CD4-positive, CD25-positive, alpha-beta regulatory T cell (primary cell): ENCODE measurements around the gene STX8. TPM values are rescaled to one million over a fixed set of nuclear protein-coding genes. Genes with fewer than 3 reads are reported as not detected.

Experiments
- ATAC-seq, 2 donors: fragments of 150-1000 bp; cut with Tn5 transposase; one replicate each; pipeline ENCODE4 v1.10.0; 2021; ENCODE audit warnings: low read depth in 2 of 2, moderate number of reproducible peaks in 2 of 2, moderate library complexity in 1 of 2
- DNase-seq, 3 donors: peaks; one replicate each; pipeline versions ENCODE4 v3.0.0 to v3.0.0-alpha.2; 2012 to 2022; ENCODE audit warnings: mixed read lengths in 1 of 3
- H3K27ac ChIP-seq: one replicate; pipeline ENCODE4 v1.7.0; 2013; ENCODE audit warnings: mild to moderate bottlenecking, low read length; ENCODE audit not compliant: insufficient read depth, poor library complexity, severe bottlenecking
- H3K27me3 ChIP-seq: one replicate; pipeline ENCODE4 v1.7.0; 2013; ENCODE audit warnings: low read length; ENCODE audit not compliant: control insufficient read depth, insufficient read depth
- H3K36me3 ChIP-seq: one replicate; pipeline ENCODE4 v1.7.0; 2013; ENCODE audit warnings: mild to moderate bottlenecking, low read length, moderate library complexity; ENCODE audit not compliant: control insufficient read depth, insufficient read depth
- H3K4me1 ChIP-seq: 2 replicates; pipeline ENCODE4 v1.7.0; 2013; ENCODE audit warnings: mild to moderate bottlenecking, low read length; ENCODE audit not compliant: insufficient read depth, control insufficient read depth, poor library complexity, severe bottlenecking
- H3K4me3 ChIP-seq: one replicate; pipeline ENCODE4 v1.7.0; 2013; ENCODE audit warnings: low read depth, mild to moderate bottlenecking, low read length, moderate library complexity
- H3K9me3 ChIP-seq, 2 experiments: 1 replicate in 1 of 2; 2 replicates in 1 of 2; pipeline ENCODE4 v1.7.0; 2013; ENCODE audit warnings: low read length in 2 of 2, mild to moderate bottlenecking in 1 of 2, moderate library complexity in 1 of 2; ENCODE audit not compliant: control insufficient read depth in 2 of 2
- H3K27ac Mint-ChIP-seq, 3 donors: one replicate each; pipeline ENCODE4 v1.8.0; 2020 to 2022; ENCODE audit warnings: mild to moderate bottlenecking in 3 of 3, mixed read lengths in 3 of 3, moderate library complexity in 2 of 3
- H3K27me3 Mint-ChIP-seq: one replicate; pipeline ENCODE4 v1.8.0; 2022; ENCODE audit warnings: mild to moderate bottlenecking, mixed read lengths
- H3K36me3 Mint-ChIP-seq: one replicate; pipeline ENCODE4 v1.8.0; 2020; ENCODE audit warnings: mixed read lengths
- H3K4me1 Mint-ChIP-seq, 4 donors: one replicate each; pipeline ENCODE4 v1.8.0; 2020 to 2022; ENCODE audit warnings: mixed read lengths in 4 of 4, mild to moderate bottlenecking in 1 of 4
- H3K4me3 Mint-ChIP-seq, 4 donors: one replicate each; pipeline ENCODE4 v1.8.0; 2020 to 2022; ENCODE audit warnings: mild to moderate bottlenecking in 4 of 4, mixed read lengths in 4 of 4, moderate library complexity in 3 of 4
- H3K9me3 Mint-ChIP-seq, 7 donors: one replicate each; pipeline ENCODE4 v1.8.0; 2020 to 2022; ENCODE audit warnings: mixed read lengths in 7 of 7, mild to moderate bottlenecking in 3 of 7, moderate library complexity in 2 of 7
- polyA plus RNA-seq, 4 donors: library from polyadenylated mRNA; unstranded; fragments of 300-500 nt; fragmentation: Illumina TruSeq; gene quantifications; one replicate each; pipeline ENCODE4 v1.2.3, GENCODE V29; 2021
- total RNA-seq: library from RNA; stranded (reverse); gene quantifications from one replicate; pipeline ENCODE4 v1.2.3, GENCODE V29; 2022

STX8 gene
- total and polyA plus RNA-seq, 5 donors from 2014 or later, result 83.7 to 214 (median 170) TPM

DNA sequence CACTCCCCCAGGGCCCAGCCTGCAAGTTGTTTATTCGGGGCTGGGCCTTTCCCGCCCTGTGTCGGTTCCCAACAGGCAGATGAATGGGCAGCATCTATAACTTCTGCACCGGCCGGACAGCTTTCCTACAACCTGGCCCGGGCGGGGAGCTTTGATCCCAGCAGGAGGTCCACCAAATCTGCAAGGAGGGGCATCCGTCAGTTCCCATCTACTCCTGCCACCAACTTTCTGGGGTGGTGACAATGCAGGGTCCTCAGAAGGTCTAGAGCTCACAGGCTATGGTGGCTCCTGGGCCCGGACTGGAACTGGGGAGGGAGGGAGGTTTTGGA lies 342.4 kb downstream of the STX8 start:
- DNase-seq (no peak), ATAC-seq (no peak)
- H3K4me1 ChIP-seq, result no peaks in the 10 kb centered on the region
- H3K9me3 Mint-ChIP-seq, result peaks cover 0 to 2% (median 0%) of the 10 kb centered on the region in 7 donors
- H3K27me3 Mint-ChIP-seq, result peaks cover 4% of the 10 kb centered on the region
- no peaks in the 10 kb centered on the region for H3K4me1 Mint-ChIP-seq
- H3K36me3 ChIP-seq, result no peaks in the 10 kb centered on the region
- H3K36me3 Mint-ChIP-seq, result no peaks in the 10 kb centered on the region
- no peak overlapping the region for H3K4me3 Mint-ChIP-seq
- no peak overlapping the region for H3K27ac ChIP-seq
- no peaks in the 10 kb centered on the region for H3K27me3 ChIP-seq
- H3K27ac Mint-ChIP-seq, result no peak overlapping the region
- no peaks in the 10 kb centered on the region for H3K9me3 ChIP-seq
- H3K4me3 ChIP-seq, result no peak overlapping the region

DNA sequence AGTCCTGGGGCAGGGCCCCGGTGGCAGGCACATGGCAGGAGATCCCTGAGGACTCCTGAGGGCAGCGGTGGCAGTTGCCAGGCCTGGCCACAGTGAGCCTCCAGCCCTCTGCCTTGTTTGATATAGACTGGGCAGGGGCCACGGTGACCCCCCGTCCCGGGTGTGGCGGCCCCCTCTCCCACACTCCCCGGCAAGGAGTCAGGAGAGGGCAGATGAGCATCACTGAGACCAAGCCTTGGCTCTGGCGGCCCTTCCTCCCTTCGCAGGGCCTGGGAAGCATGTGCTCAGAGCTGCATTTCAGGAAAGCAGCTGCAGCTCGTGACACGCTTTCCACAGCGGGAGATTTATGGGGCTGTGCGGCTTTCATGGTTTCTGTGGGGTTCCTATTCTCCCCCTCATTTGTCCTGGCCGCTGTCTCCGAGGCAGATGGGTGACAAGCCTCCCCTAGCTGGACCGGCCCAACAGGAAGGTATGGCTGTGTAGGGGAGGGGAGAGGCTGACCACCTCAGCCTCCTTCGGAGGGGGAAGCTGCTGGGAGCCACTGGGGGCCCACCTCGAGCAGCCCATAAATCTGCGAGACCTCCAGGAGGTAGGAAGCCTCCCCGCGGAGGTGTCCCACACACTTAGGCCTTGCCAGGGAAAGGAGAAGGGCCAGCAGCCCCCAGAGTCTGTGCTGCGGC lies 342.9 kb downstream of the STX8 start:
- no peaks in the 10 kb centered on the region for H3K27me3 ChIP-seq
- H3K9me3 ChIP-seq, result no peaks in the 10 kb centered on the region
- Mint-ChIP-seq H3K27me3 (peaks cover 3% of the 10 kb centered on the region), H3K4me1 (no peaks in the 10 kb centered on the region), H3K9me3 (peaks cover 0 to 2% (median 0%) of the 10 kb centered on the region in 7 donors), H3K36me3 (no peaks in the 10 kb centered on the region), H3K4me3 (no peak overlapping the region), H3K27ac (no peak overlapping the region)
- H3K4me3 ChIP-seq, result no peak overlapping the region
- no peaks in the 10 kb centered on the region for H3K36me3 ChIP-seq
- no peak overlapping the region for H3K27ac ChIP-seq
- ATAC-seq (no peak), DNase-seq (no peak)
- H3K4me1 ChIP-seq, result no peaks in the 10 kb centered on the region

DNA sequence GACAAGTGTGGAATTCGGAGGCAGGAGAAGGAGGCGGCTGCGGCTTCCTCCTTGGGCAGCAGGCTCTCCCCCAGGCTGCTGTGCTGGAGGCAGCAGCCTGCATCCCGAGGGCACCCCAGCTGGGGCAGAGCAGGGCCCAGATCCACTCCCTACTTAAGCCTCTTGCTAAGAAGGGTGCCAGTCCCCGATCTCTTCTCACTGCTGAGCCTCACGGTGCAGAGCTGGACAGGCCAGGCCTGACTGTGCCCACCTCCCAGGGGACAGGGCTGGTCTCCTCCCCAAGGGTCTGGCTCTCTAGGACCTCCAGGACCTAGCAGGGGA lies 343.5 kb downstream of the STX8 start:
- Histone ChIP-seq H3K27ac (no peak overlapping the region), H3K9me3 (no peaks in the 10 kb centered on the region), H3K4me3 (no peak overlapping the region), H3K4me1 (no peaks in the 10 kb centered on the region), H3K27me3 (no peaks in the 10 kb centered on the region), H3K36me3 (no peaks in the 10 kb centered on the region)
- Mint-ChIP-seq H3K36me3 (no peaks in the 10 kb centered on the region), H3K27ac (no peak overlapping the region), H3K4me3 (no peak overlapping the region), H3K4me1 (no peaks in the 10 kb centered on the region), H3K27me3 (no peaks in the 10 kb centered on the region), H3K9me3 (peaks cover 0 to 2% (median 0%) of the 10 kb centered on the region in 7 donors)
- ATAC-seq (no peak), DNase-seq (no peak)

DNA sequence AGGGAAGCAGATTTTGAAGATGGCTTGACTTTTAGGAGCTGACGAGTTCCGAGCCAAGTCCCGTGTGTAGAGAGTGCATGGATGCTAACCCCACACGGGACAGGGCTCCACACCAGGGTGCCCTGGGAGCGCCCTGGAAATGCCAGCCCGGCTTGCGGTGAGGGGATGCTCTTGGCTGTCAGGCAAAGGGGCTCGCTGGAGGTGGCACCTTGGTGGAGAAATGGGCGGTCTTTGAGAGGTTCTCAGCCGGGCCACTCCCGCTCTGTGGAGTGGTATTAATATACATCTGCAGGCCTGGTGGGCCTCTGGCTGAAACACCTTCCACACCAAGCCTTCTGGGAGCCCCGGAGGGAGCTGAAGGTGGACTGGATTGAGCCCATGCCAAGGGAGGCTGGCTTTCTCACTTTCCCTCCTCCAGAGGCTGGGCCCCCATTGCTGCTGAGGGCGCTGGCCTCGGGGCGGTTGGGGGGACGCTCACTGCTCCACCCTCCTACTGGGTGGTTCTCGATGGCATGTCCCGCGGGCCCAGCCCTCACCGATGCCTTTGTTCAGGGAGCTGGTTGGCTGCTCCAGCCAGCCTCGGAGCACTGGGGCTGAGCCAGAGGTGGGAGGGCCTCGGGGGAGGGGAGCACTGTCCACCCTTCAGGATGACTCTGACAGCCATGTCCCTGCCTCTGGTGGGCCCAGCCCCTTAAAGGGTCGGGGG lies 344.0 kb downstream of the STX8 start:
- Mint-ChIP-seq H3K4me3 (no peak overlapping the region), H3K27ac (no peak overlapping the region), H3K4me1 (peaks cover 0 to under 1% (median 0%) of the 10 kb centered on the region in 4 donors), H3K9me3 (peaks cover 0 to 2% (median 0%) of the 10 kb centered on the region in 7 donors), H3K36me3 (no peaks in the 10 kb centered on the region), H3K27me3 (no peaks in the 10 kb centered on the region)
- Histone ChIP-seq H3K9me3 (no peaks in the 10 kb centered on the region), H3K27me3 (no peaks in the 10 kb centered on the region), H3K36me3 (no peaks in the 10 kb centered on the region), H3K27ac (no peak overlapping the region), H3K4me1 (peaks cover 2% of the 10 kb centered on the region), H3K4me3 (no peak overlapping the region)
- DNase-seq, result no peak
- ATAC-seq, result no peak

DNA sequence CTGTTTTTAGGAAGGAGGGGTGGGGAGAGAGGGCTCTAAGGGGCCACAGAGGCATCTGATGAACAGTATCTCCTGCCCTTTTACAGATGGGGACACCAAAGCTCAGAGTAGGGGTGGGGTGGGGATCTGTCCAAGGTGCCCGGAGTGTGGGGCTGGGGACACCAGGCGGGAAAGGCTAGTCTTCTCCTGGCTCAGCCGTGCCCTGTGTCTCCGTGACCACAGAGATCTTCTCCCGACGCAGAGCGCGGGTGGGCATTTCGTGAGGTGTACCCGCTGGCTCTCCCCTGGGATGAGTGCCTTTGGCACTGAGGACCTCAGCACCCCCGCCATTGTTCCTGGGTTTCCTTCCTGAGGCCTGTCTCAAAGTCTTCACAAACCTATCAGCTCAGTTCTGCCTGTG lies 344.8 kb downstream of the STX8 start:
- no peak overlapping the region for H3K4me3 Mint-ChIP-seq
- no peaks in the 10 kb centered on the region for H3K36me3 ChIP-seq
- H3K27ac ChIP-seq, result no peak overlapping the region
- no peaks in the 10 kb centered on the region for H3K9me3 ChIP-seq
- H3K4me1 ChIP-seq, result peaks cover 10% of the 10 kb centered on the region
- DNase-seq, result no peak
- no peaks in the 10 kb centered on the region for H3K27me3 Mint-ChIP-seq
- H3K9me3 Mint-ChIP-seq, result peaks cover 0 to 2% (median 0%) of the 10 kb centered on the region in 7 donors
- peaks cover 0 to 3% (median 0%) of the 10 kb centered on the region in 4 donors for H3K4me1 Mint-ChIP-seq
- H3K4me3 ChIP-seq, result no peak overlapping the region
- no peak for ATAC-seq
- H3K36me3 Mint-ChIP-seq, result no peaks in the 10 kb centered on the region
- H3K27ac Mint-ChIP-seq, result no peak overlapping the region
- H3K27me3 ChIP-seq, result no peaks in the 10 kb centered on the region

DNA sequence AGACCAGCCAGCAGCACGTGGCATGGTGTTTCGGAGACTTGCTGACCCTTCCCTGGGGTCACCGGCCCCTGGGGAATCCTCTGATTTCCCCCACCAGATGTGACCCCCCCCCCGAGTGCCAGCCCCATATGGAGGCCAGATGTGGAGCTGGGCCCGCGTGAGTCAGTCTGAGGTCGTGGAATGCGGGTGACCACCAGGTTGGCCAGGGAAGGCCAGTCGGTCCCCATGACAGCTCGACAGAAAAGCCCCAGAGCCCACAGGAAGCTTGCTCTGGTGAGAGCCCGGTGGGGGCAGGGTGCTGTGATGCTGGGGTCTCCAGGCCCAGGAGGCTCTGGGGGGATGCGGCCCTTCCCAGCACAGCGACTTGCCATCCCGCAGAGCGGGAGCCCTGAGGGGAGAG lies 345.3 kb downstream of the STX8 start:
- Mint-ChIP-seq H3K27ac (no peak overlapping the region), H3K27me3 (no peaks in the 10 kb centered on the region), H3K4me1 (peaks cover 0 to 3% (median 0%) of the 10 kb centered on the region in 4 donors), H3K36me3 (no peaks in the 10 kb centered on the region), H3K4me3 (no peak overlapping the region), H3K9me3 (peaks cover 0 to 2% (median 0%) of the 10 kb centered on the region in 7 donors)
- Histone ChIP-seq H3K4me3 (no peak overlapping the region), H3K4me1 (peaks cover 10% of the 10 kb centered on the region), H3K9me3 (no peaks in the 10 kb centered on the region), H3K27ac (no peak overlapping the region), H3K27me3 (no peaks in the 10 kb centered on the region), H3K36me3 (no peaks in the 10 kb centered on the region)
- no peak for DNase-seq
- no peak for ATAC-seq

DNA sequence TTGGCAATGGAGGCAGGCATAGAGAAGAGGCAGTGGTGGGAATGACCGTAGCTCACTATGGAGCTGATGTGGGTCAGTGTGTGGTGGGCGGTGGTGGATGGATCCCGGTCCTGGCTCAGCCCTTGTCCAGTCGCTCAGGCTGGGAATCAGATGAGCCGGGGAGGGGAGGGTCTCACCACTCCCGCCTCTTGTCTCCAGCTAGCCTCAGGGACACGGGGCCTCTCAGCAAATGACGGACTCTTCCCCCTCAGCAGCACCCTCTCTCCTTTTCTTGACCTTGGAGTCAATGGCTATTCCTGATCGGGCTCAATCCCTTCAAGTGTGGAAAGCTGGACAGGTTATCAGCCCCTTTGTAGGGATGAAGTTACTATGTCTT lies 345.8 kb downstream of the STX8 start:
- ATAC-seq, result no peak

More for the DNA sequence above, 345.8 kb downstream of the STX8 start:
- Histone ChIP-seq H3K27ac (no peak overlapping the region), H3K4me1 (peaks cover 10% of the 10 kb centered on the region), H3K9me3 (no peaks in the 10 kb centered on the region), H3K27me3 (no peaks in the 10 kb centered on the region), H3K36me3 (no peaks in the 10 kb centered on the region), H3K4me3 (no peak overlapping the region)
- no peaks in the 10 kb centered on the region for H3K36me3 Mint-ChIP-seq
- H3K4me1 Mint-ChIP-seq, result peaks cover 0 to 3% (median 0%) of the 10 kb centered on the region in 4 donors
- H3K4me3 Mint-ChIP-seq, result no peak overlapping the region
- peak overlapping the region in 1 of 3 donors; percentile 64 for H3K27ac Mint-ChIP-seq
- DNase-seq, result no peak
- H3K27me3 Mint-ChIP-seq, result no peaks in the 10 kb centered on the region
- H3K9me3 Mint-ChIP-seq, result peaks cover 0 to 2% (median 0%) of the 10 kb centered on the region in 7 donors
